SK-N-SH (cell line): ENCODE data around the gene OR1Q1. TPM values are rescaled to one million over a fixed set of nuclear protein-coding genes. Genes with fewer than 3 reads are reported as not detected.
"Not testable (repeated sequence)": the region's sequence is repeated elsewhere in the genome, so short reads cannot be mapped to it uniquely, and the experiment has no call there.

Experiments
- CTCF ChIA-PET: fragments of 300-600, 350-600 bp; formaldehyde crosslinking; extraction: SDS; loops from one replicate; lab custom pipeline; 2021; lab: Yijun Ruan, JAX
- POLR2A ChIA-PET: fragments of 350-600 bp; sonication (Branson Sonifier 250); formaldehyde crosslinking; extraction: SDS; loops from one replicate; lab custom pipeline; 2020; ENCODE audit warnings: antibody characterized with exemption, inconsistent platforms; lab: Yijun Ruan, JAX
- DNase-seq: peaks from one replicate; pipeline ENCODE4 v3.0.0; 2012
- H2AFZ ChIP-seq: fragments of 200-600 bp; sonication (generic); 2 replicates; pipeline ENCODE4 v1.8.1; 2016; ENCODE audit warnings: antibody characterized with exemption, mild to moderate bottlenecking, low read depth
- H3F3A ChIP-seq: fragments of 200-600 bp; sonication (generic); replicated peaks from 2 replicates; pipeline ENCODE3; 2016; ENCODE audit warnings: antibody characterized with exemption, mild to moderate bottlenecking; ENCODE audit not compliant: insufficient read depth
- H3K27ac ChIP-seq, 2 experiments: fragments of 200-500 bp in 1 of 2; fragments of 200-600 bp in 1 of 2; sonication (Bioruptor generic) in 1 of 2; sonication (generic), shearing (Covaris generic) in 1 of 2; 2 replicates each; pipeline versions ENCODE4 v1.5.1 to v1.6.1; 2014 to 2016; ENCODE audit warnings: low read depth in 2 of 2, inconsistent platforms in 1 of 2, low read length in 1 of 2, mild to moderate bottlenecking in 1 of 2, mixed read lengths in 1 of 2
- H3K27me3 ChIP-seq: fragments of 200-600 bp; sonication (generic), shearing (Covaris generic); 2 replicates; pipeline ENCODE4 v1.6.1; 2016; ENCODE audit warnings: mixed run types; ENCODE audit not compliant: insufficient read depth
- H3K36me3 ChIP-seq, 2 experiments: fragments of 200-500 bp in 1 of 2; fragments of 200-600 bp in 1 of 2; sonication (Bioruptor generic) in 1 of 2; sonication (generic) in 1 of 2; replicated peaks in 1 of 2; 2 replicates each; pipeline versions ENCODE3 to v1.5.1; 2014 to 2016; ENCODE audit warnings: low read length in 1 of 2, mild to moderate bottlenecking in 1 of 2; ENCODE audit not compliant: insufficient read depth in 2 of 2, control insufficient read depth in 1 of 2
- H3K4me1 ChIP-seq, 2 experiments: fragments of 200-500 bp in 1 of 2; fragments of 200-600 bp in 1 of 2; sonication (Bioruptor generic) in 1 of 2; sonication (generic), shearing (Covaris generic) in 1 of 2; 2 replicates each; pipeline versions ENCODE4 v1.5.1 to v1.6.1; 2014 to 2016; ENCODE audit warnings: low read depth in 1 of 2, low read length in 1 of 2, mixed run types in 1 of 2; ENCODE audit not compliant: insufficient read depth in 2 of 2, control insufficient read depth in 1 of 2
- H3K4me2 ChIP-seq: fragments of 200-600 bp; sonication (generic), shearing (Covaris generic); 2 replicates; pipeline ENCODE4 v1.6.1; 2017; ENCODE audit warnings: mixed run types
- H3K4me3 ChIP-seq, 2 experiments: fragments of 200-500 bp in 1 of 2; fragments of 200-600 bp in 1 of 2; sonication (Bioruptor generic) in 1 of 2; sonication (generic), shearing (Covaris generic) in 1 of 2; 2 replicates each; pipeline versions ENCODE4 v1.5.1 to v1.8.1; 2014 to 2016; ENCODE audit warnings: low read depth in 2 of 2, inconsistent platforms in 1 of 2, low read length in 1 of 2, mild to moderate bottlenecking in 1 of 2, mixed read lengths in 1 of 2, moderate library complexity in 1 of 2
- H3K79me2 ChIP-seq: fragments of 200-600 bp; sonication (generic); 2 replicates; pipeline ENCODE4 v1.8.1; 2017; ENCODE audit warnings: mild to moderate bottlenecking; ENCODE audit not compliant: insufficient read depth
- H3K9ac ChIP-seq: fragments of 200-600 bp; sonication (generic); 2 replicates; pipeline ENCODE4 v1.6.1; 2017; ENCODE audit warnings: mixed run types
- H3K9me2 ChIP-seq: fragments of 200-600 bp; sonication (generic); 2 replicates; pipeline ENCODE4 v1.6.1; 2017; ENCODE audit warnings: mixed run types
- H3K9me3 ChIP-seq: fragments of 200-600 bp; sonication (generic); 2 replicates; pipeline ENCODE4 v1.6.1; 2017; ENCODE audit warnings: mixed run types, mild to moderate bottlenecking, moderate library complexity
- H4K20me1 ChIP-seq: fragments of 200-600 bp; sonication (generic); 2 replicates; pipeline ENCODE4 v1.6.1; 2017; ENCODE audit warnings: mild to moderate bottlenecking, mixed run types; ENCODE audit not compliant: insufficient read depth
- FOSL2 ChIP-seq: IDR thresholded peaks from 2 replicates; pipeline ENCODE4 v1.4.0; 2012; ENCODE audit warnings: low read depth, mild to moderate bottlenecking, moderate library complexity, borderline replicate concordance
- FOXM1 ChIP-seq: IDR thresholded peaks from 2 replicates; pipeline ENCODE4 v1.4.0; 2012; ENCODE audit warnings: low read depth, mild to moderate bottlenecking
- GATA2 ChIP-seq: sonication (generic); formaldehyde crosslinking; IDR thresholded peaks from 2 replicates; pipeline ENCODE4 v1.5.0; 2020; ENCODE audit warnings: mild to moderate bottlenecking, missing genetic modification reagents
- JUND ChIP-seq: IDR thresholded peaks from 2 replicates; pipeline ENCODE4 v1.4.0; 2012
- MEF2A ChIP-seq: IDR thresholded peaks from 2 replicates; pipeline ENCODE4 v1.4.0; 2012; ENCODE audit warnings: low read depth, borderline replicate concordance
- NFIC ChIP-seq: IDR thresholded peaks from 2 replicates; pipeline ENCODE4 v1.4.0; 2012; ENCODE audit warnings: borderline replicate concordance
- POLR2AphosphoS5 ChIP-seq: IDR thresholded peaks from 2 replicates; pipeline ENCODE4 v1.6.1; 2012; ENCODE audit warnings: low read depth, low read length
- TCF12 ChIP-seq: IDR thresholded peaks from 2 replicates; pipeline ENCODE4 v1.4.0; 2012
- TEAD4 ChIP-seq: IDR thresholded peaks from 2 replicates; pipeline ENCODE4 v1.4.0; 2012; ENCODE audit warnings: mild to moderate bottlenecking, borderline replicate concordance; ENCODE audit not compliant: insufficient read depth
- whole genome bisulfite sequencing: methylation state at CpG from one replicate; pipeline ENCODE4 v1.1.6; 2017; ENCODE audit warnings: low lambda C conversion rate; 5-methylcytosine and 5-hydroxymethylcytosine counted together
- polyA plus RNA-seq, 3 experiments: library from polyadenylated mRNA; depleted of rRNA; stranded (reverse); fragments of >200 nt; gene quantifications; 2 replicates each; pipeline ENCODE4 v1.2.3, GENCODE V29; 2012
- TF ChIP-seq, protein P1 (sequence below): fragments of 150-350 bp; IDR thresholded peaks from 2 replicates; pipeline ENCODE4 v1.6.1; 2016; ENCODE audit warnings: mild to moderate bottlenecking, low read depth, low read length
- TF ChIP-seq, protein P2 (sequence below): IDR thresholded peaks from 2 replicates; pipeline ENCODE4; 2012
- TF ChIP-seq, protein P3 (sequence below): fragments of 200-600 bp; sonication (generic); IDR thresholded peaks from 2 replicates; pipeline ENCODE4 v1.6.1; 2017; ENCODE audit warnings: antibody characterized with exemption, mild to moderate bottlenecking, moderate library complexity

OR1Q1 gene
- polyA plus RNA-seq, 1 of the 3 experiments (the other 2 are of a cell fraction), result 0.10 TPM

DNA sequence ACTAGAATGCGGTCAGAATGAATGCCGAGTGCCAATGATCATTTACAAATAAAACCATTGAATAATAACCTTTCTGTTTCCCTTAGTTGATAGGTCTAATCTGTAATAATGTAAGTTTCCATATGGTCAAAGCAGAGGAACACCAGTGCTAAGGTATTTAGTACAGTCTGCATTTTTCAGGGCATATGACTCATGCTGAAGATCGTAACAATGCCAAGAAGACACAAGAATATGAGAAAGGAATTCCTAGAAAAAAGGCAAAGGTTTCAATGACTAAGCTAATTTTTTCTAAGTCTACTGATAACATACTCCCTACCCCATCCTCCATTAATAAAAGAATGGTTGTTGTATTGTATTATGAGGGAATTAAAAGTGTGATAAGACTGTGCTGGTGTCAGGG lies 34.2 kb upstream of the OR1Q1 start:
- Histone ChIP-seq H3K4me1 (no peaks in the 10 kb centered on the region), H4K20me1 (no peaks in the 10 kb centered on the region), H3K27ac (no peak overlapping the region), H3K79me2 (no peaks in the 10 kb centered on the region), H3F3A (peaks cover 9% of the 10 kb centered on the region), H2AFZ (no peak overlapping the region), H3K36me3 (no peaks in the 10 kb centered on the region), H3K27me3 (no peaks in the 10 kb centered on the region), H3K9me2 (no peaks in the 10 kb centered on the region), H3K4me2 (no peak overlapping the region), H3K9me3 (no peaks in the 10 kb centered on the region), H3K4me3 (no peak overlapping the region), H3K9ac (no peak overlapping the region)
- ChIA-PET CTCF (no interaction called here), POLR2A (no interaction called here)
- WGBS, result 24% methylated on average over 3 of the region's 3 CpGs
- DNase-seq, result no peak
- TF ChIP-seq, protein P1, sequence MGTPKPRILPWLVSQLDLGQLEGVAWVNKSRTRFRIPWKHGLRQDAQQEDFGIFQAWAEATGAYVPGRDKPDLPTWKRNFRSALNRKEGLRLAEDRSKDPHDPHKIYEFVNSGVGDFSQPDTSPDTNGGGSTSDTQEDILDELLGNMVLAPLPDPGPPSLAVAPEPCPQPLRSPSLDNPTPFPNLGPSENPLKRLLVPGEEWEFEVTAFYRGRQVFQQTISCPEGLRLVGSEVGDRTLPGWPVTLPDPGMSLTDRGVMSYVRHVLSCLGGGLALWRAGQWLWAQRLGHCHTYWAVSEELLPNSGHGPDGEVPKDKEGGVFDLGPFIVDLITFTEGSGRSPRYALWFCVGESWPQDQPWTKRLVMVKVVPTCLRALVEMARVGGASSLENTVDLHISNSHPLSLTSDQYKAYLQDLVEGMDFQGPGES, result no peak
- peak; percentile 89; the same call in 1 of the 2 replicates for TF ChIP-seq FOSL2
- TF ChIP-seq, protein P2, sequence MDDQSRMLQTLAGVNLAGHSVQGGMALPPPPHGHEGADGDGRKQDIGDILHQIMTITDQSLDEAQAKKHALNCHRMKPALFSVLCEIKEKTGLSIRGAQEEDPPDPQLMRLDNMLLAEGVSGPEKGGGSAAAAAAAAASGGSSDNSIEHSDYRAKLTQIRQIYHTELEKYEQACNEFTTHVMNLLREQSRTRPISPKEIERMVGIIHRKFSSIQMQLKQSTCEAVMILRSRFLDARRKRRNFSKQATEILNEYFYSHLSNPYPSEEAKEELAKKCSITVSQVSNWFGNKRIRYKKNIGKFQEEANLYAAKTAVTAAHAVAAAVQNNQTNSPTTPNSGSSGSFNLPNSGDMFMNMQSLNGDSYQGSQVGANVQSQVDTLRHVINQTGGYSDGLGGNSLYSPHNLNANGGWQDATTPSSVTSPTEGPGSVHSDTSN, result peak; percentile 11; the same call in 1 of the 2 replicates
- peak; percentile 81 for TF ChIP-seq JUND
- no peak for TF ChIP-seq GATA2
- peak; percentile 80 for TF ChIP-seq NFIC
- 0 out of 2 replicates have a peak, but pooled peaks have one; percentile 48 for TF ChIP-seq TEAD4
- peak; percentile 73 for TF ChIP-seq TCF12

DNA sequence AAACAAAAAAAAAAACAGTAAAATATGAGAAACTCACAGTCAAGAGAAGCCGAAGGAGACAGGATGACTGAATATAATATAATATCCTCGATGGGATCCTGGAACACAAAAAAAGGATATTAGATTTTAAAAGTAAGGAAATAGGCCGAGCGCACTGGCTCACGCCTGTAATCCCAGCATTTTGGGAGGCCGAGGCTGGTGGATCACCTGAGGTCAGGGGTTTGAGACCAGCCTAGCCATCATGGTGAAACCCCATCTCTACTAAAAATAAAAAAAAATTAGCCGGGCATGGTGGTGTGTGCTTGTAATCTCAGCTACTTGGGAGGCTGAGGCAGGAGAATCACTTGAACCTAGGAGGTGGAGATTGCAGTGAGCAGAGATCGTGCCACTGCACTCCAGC lies 31.3 kb upstream of the OR1Q1 start, which contains the start of gene OR1L8:
OR1L8 (minus strand) TSS at position 101 of the 400 bp plus-strand sequence. CDS start 14,907 bp downstream, outside the sequence.
- POLR2A ChIA-PET, CTCF ChIA-PET, H4K20me1 ChIP-seq, H3K4me3 ChIP-seq, H3K79me2 ChIP-seq, H2AFZ ChIP-seq, DNase-seq, H3K4me1 ChIP-seq, H3F3A ChIP-seq, H3K27me3 ChIP-seq, H3K9ac ChIP-seq, H3K9me3 ChIP-seq, H3K9me2 ChIP-seq, H3K36me3 ChIP-seq, H3K4me2 ChIP-seq, H3K27ac ChIP-seq: not testable (repeated sequence)
- WGBS, result 40% methylated on average over 8 of the region's 8 CpGs

DNA sequence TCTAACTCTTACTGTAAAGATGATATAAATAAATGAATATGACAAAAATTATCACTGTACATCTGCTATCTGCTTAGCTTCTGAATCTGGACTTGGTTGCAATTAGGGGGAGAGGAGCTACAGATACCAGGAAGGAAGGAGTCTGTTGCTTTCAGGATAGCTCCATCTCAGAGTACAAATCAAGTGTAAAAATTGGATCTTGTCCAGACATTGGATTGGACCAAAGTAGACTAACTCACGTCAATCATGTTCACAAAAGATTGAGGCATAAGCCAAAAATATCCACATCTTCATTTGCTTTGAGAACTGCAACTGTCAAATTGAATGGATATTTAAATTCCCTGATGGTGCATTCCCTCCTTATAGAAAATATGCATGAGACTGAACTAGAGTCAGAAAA lies 8.8 kb upstream of the OR1Q1 start:
- POLR2A ChIA-PET, result no interaction called here
- CTCF ChIA-PET, result no interaction called here

More for the DNA sequence above, 8.8 kb upstream of the OR1Q1 start:
- Histone ChIP-seq H4K20me1 (no peaks in the 10 kb centered on the region), H3K79me2 (no peaks in the 10 kb centered on the region), H3K27me3 (no peaks in the 10 kb centered on the region; the same call in 1 of the 2 replicates), H3K36me3 (no peaks in the 10 kb centered on the region), H3K4me2 (no peak overlapping the region), H3K9me3 (no peaks in the 10 kb centered on the region), H3K4me3 (no peak overlapping the region), H3K9me2 (no peaks in the 10 kb centered on the region), H3K9ac (no peak overlapping the region), H3K27ac (no peak overlapping the region), H2AFZ (no peak overlapping the region), H3K4me1 (no peaks in the 10 kb centered on the region), H3F3A (no peaks in the 10 kb centered on the region)
- no peak for DNase-seq
- 6% methylated on average over 1 of the region's 1 CpG for WGBS
- TF ChIP-seq FOXM1, result no peak
- no peak for TF ChIP-seq MEF2A
- no peak for TF ChIP-seq NFIC
- TF ChIP-seq, protein P3, sequence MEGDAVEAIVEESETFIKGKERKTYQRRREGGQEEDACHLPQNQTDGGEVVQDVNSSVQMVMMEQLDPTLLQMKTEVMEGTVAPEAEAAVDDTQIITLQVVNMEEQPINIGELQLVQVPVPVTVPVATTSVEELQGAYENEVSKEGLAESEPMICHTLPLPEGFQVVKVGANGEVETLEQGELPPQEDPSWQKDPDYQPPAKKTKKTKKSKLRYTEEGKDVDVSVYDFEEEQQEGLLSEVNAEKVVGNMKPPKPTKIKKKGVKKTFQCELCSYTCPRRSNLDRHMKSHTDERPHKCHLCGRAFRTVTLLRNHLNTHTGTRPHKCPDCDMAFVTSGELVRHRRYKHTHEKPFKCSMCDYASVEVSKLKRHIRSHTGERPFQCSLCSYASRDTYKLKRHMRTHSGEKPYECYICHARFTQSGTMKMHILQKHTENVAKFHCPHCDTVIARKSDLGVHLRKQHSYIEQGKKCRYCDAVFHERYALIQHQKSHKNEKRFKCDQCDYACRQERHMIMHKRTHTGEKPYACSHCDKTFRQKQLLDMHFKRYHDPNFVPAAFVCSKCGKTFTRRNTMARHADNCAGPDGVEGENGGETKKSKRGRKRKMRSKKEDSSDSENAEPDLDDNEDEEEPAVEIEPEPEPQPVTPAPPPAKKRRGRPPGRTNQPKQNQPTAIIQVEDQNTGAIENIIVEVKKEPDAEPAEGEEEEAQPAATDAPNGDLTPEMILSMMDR, result no peak
- TF ChIP-seq POLR2AphosphoS5, result no peak
